ENCODE measurements around the gene MB21D2. TPM values are rescaled to one million over a fixed set of nuclear protein-coding genes. Genes with fewer than 3 reads are reported as not detected.
"Not testable (repeated sequence)": the region's sequence is repeated elsewhere in the genome, so short reads cannot be mapped to it uniquely, and the experiment has no call there.

The MB21D2 gene
- total RNA-seq, 4 donors from 2014 or later, result 3.6 to 7.5 (median 6.5) TPM

GRCh38 chr3:192801985-192802384 is 115.7 kb downstream of the MB21D2 start:
- peaks cover 0 to 8% (median 0%) of the 10 kb centered on the region in 4 donors for H3K4me1 ChIP-seq
- TF ChIP-seq, protein P1, sequence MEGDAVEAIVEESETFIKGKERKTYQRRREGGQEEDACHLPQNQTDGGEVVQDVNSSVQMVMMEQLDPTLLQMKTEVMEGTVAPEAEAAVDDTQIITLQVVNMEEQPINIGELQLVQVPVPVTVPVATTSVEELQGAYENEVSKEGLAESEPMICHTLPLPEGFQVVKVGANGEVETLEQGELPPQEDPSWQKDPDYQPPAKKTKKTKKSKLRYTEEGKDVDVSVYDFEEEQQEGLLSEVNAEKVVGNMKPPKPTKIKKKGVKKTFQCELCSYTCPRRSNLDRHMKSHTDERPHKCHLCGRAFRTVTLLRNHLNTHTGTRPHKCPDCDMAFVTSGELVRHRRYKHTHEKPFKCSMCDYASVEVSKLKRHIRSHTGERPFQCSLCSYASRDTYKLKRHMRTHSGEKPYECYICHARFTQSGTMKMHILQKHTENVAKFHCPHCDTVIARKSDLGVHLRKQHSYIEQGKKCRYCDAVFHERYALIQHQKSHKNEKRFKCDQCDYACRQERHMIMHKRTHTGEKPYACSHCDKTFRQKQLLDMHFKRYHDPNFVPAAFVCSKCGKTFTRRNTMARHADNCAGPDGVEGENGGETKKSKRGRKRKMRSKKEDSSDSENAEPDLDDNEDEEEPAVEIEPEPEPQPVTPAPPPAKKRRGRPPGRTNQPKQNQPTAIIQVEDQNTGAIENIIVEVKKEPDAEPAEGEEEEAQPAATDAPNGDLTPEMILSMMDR (IDR thresholded peaks at IDR 0.05), result no peak
- H3K36me3 ChIP-seq, result peaks cover 0 to 15% (median 0%) of the 10 kb centered on the region in 3 donors
- H3K27ac ChIP-seq, result no peak overlapping the region
- no peaks in the 10 kb centered on the region for H3K9me3 ChIP-seq
- no peaks in the 10 kb centered on the region for H3K27me3 ChIP-seq
- 70 to 79% methylated on average over 5 of the region's 5 CpGs for WGBS, 2 donors
- no peak overlapping the region for H3K4me3 ChIP-seq
- DNase-seq (ENCODE audit: low spot score in 2 of 2), result no peak

GRCh38 chr3:192799721-192800120 is 117.9 kb downstream of the MB21D2 start:
- no peaks in the 10 kb centered on the region for H3K9me3 ChIP-seq
- TF ChIP-seq POLR2A (IDR thresholded peaks at IDR 0.05) (no peak), EP300 (IDR thresholded peaks at IDR 0.05) (no peak)
- TF ChIP-seq, protein P1 (IDR thresholded peaks at IDR 0.05), result no peak
- no peak for DNase-seq (ENCODE audit: low spot score in 2 of 2)
- no peaks in the 10 kb centered on the region for H3K27me3 ChIP-seq
- no peak overlapping the region for H3K4me3 ChIP-seq
- H3K27ac ChIP-seq, result no peak overlapping the region
- peaks cover 0 to 8% (median 0%) of the 10 kb centered on the region in 4 donors for H3K4me1 ChIP-seq
- 75 to 80% methylated on average over 2 of the region's 2 CpGs for WGBS, 2 donors
- peaks cover 0 to 15% (median 0%) of the 10 kb centered on the region in 3 donors for H3K36me3 ChIP-seq

DNA sequence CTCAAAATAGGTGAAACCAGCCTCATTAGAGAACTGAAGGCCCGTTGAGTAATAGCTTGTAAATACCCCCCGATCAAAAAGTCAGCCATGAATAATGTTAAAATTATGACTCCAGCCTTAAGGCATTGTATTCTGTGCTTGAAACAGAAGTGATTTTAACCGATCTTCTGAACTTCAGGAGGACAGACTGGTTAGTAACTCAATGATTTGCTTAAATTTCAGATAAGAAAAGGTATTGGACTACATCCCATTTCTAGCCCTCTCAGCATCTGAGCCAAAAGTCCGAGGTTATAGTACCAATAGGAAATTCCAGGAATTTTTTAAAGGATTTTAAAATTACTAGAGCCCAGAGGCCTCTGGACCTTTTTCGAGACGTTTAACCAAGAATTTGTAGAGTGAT is 122.6 kb downstream of the MB21D2 start:
- Histone ChIP-seq H3K4me3 (no peak overlapping the region), H3K27ac (no peak overlapping the region), H3K36me3 (peaks cover 0 to 15% (median 0%) of the 10 kb centered on the region in 3 donors), H3K9me3 (no peaks in the 10 kb centered on the region), H3K27me3 (no peaks in the 10 kb centered on the region), H3K4me1 (no peaks in the 10 kb centered on the region)
- WGBS, 2 donors, result 44 to 46% methylated on average over 6 of the region's 6 CpGs
- TF ChIP-seq, protein P1 (IDR thresholded peaks at IDR 0.05), result no peak
- TF ChIP-seq EP300 (IDR thresholded peaks at IDR 0.05) (no peak), POLR2A (IDR thresholded peaks at IDR 0.05) (no peak)
- no peak for DNase-seq (ENCODE audit: low spot score in 2 of 2)

DNA sequence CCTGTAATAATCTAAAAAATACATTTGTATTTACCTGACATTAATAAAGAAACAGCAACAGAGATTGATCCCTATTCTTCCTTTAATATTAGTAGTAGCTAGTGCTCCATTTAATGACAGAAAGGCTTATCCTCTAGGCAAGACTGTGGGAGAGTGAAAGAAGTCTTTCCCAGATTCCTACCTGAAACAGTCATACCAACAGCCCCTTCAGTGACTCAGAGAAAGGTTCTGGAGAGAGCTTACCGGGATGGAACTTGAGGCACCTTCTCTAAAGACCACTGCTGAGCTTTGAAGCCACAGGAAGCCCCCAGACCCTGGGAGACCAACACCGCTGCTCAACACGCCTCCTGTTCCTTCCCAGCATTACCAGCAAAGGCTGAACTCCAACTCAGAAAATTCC is 123.4 kb downstream of the MB21D2 start:
- WGBS, 2 donors, result 81 to 92% methylated on average over 3 of the region's 3 CpGs
- Histone ChIP-seq H3K4me3 (no peak overlapping the region), H3K27me3 (no peaks in the 10 kb centered on the region), H3K4me1 (no peaks in the 10 kb centered on the region), H3K27ac (no peak overlapping the region), H3K36me3 (peaks cover 0 to 12% (median 0%) of the 10 kb centered on the region in 3 donors), H3K9me3 (no peaks in the 10 kb centered on the region)
- no peak for DNase-seq (ENCODE audit: low spot score in 2 of 2)
- TF ChIP-seq EP300 (IDR thresholded peaks at IDR 0.05), result no peak
- no peak for TF ChIP-seq POLR2A (IDR thresholded peaks at IDR 0.05)

GRCh38 chr3:192788816-192789515 is 128.7 kb downstream of the MB21D2 start:
- not testable (repeated sequence) for DNase-seq (ENCODE audit: low spot score in 2 of 2)
- 92 to 94% methylated on average over 33 to 44 of the region's 57 CpGs for WGBS, 2 donors
- TF ChIP-seq, protein P1 (IDR thresholded peaks at IDR 0.05), result peak in 1 of 5 experiments; percentile 9

More at GRCh38 chr3:192788816-192789515, 128.7 kb downstream of the MB21D2 start:
- H3K4me1 ChIP-seq, H3K9me3 ChIP-seq, H3K27me3 ChIP-seq, H3K27ac ChIP-seq, H3K36me3 ChIP-seq, H3K4me3 ChIP-seq: not testable (repeated sequence)
